Dendritic cell treated with granulocyte-macrophage colony-stimulating factor and Interleukin-4, amounts not matched to agents 40 ng/mL and 50 ng/mL, for 4 days (primary cell): ENCODE results near the gene CBY2.
"Not testable (repeated sequence)": the region's sequence is repeated elsewhere in the genome, so short reads cannot be mapped to it uniquely, and the experiment has no call there.

Experiments
- H3K27ac Mint-ChIP-seq: one replicate; pipeline ENCODE4 v1.8.0; 2022; ENCODE audit warnings: mild to moderate bottlenecking, mixed read lengths
- H3K27me3 Mint-ChIP-seq: one replicate; pipeline ENCODE4 v1.8.0; 2022; ENCODE audit warnings: mild to moderate bottlenecking, mixed read lengths
- H3K36me3 Mint-ChIP-seq: one replicate; pipeline ENCODE4 v1.8.0; 2022; ENCODE audit warnings: low read depth, mixed read lengths
- H3K4me1 Mint-ChIP-seq: one replicate; pipeline ENCODE4 v1.8.0; 2022; ENCODE audit warnings: low read depth, mixed read lengths
- H3K4me3 Mint-ChIP-seq: one replicate; pipeline ENCODE4 v1.8.0; 2022; ENCODE audit warnings: mild to moderate bottlenecking, moderate library complexity, mixed read lengths
- H3K9me3 Mint-ChIP-seq: one replicate; pipeline ENCODE4 v1.8.0; 2022; ENCODE audit warnings: mixed read lengths
- intact Hi-C: fragments of 100-400 bp; cut with micrococcal nuclease; formaldehyde crosslinking; loops from one replicate; pipeline ENCODE4 v1.15.0; 2022

The CBY2 gene

GRCh38 chr13:45744979-45745378 is 42.9 kb downstream of the CBY2 start:
- H3K4me3 Mint-ChIP-seq = no peak overlapping the region
- H3K4me1 Mint-ChIP-seq = peaks cover 5% of the 10 kb centered on the region
- no peaks in the 10 kb centered on the region for H3K9me3 Mint-ChIP-seq
- no peak overlapping the region for H3K27ac Mint-ChIP-seq
- H3K27me3 Mint-ChIP-seq = peaks cover 5% of the 10 kb centered on the region
- H3K36me3 Mint-ChIP-seq = no peaks in the 10 kb centered on the region
- intact Hi-C loops = no loop called here

- intact Hi-C loops = no loop called here
- no peaks in the 10 kb centered on the region for H3K36me3 Mint-ChIP-seq
- peaks cover 7% of the 10 kb centered on the region for H3K4me1 Mint-ChIP-seq
- no peak overlapping the region for H3K4me3 Mint-ChIP-seq
- no peak overlapping the region for H3K27ac Mint-ChIP-seq
- peaks cover 5% of the 10 kb centered on the region for H3K27me3 Mint-ChIP-seq
- peaks cover 6% of the 10 kb centered on the region for H3K9me3 Mint-ChIP-seq
Observed at GRCh38 chr13:45747071-45747470, 45.0 kb downstream of the CBY2 start.

DNA sequence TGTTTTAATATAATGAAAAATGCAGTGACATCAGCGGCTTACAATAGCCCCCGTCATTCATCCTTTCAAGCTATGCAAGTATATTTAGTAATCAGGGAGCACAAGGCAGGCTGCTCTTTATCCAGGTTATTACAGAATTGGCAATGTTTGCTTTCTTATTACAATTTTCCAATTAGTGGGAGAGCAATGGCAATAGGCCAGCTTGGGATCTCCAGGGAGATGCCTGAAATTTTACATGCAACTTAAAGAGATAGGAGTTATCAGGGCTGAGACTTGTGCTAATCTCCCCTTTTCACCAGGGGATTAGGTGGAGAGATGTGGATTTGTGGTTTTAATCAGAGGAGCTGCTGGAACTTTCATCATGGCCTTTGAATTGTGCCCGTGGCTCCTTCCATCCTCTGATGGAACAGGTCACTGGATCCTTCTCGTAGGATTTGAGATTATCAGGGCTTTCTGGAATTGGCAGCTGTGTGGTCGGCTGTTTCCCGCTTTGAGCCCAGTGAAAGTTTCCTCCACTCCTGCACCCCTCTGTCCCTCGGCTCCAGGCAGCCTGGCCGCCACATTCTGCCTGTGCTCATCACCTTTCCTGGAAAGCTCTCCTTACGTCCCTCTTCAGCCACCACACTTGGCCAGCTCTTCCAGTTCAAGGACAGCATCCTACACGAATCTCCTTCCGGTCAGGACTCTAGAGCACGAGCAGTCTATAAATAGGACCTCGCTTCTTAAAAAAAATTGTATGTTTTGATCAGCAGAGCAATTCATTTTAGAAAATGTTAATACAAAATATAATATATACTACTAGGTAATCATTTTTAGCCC is 47.0 kb downstream of the CBY2 start:
- peaks cover 15% of the 10 kb centered on the region for H3K4me1 Mint-ChIP-seq
- intact Hi-C loops = no loop called here

GRCh38 chr13:45750566-45750965 is 48.4 kb downstream of the CBY2 start:
- Mint-ChIP-seq H3K27ac (no peak overlapping the region), H3K4me1 (peaks cover 15% of the 10 kb centered on the region), H3K4me3 (no peak overlapping the region), H3K36me3 (no peaks in the 10 kb centered on the region), H3K27me3 (peaks cover 2% of the 10 kb centered on the region), H3K9me3 (peaks cover 25% of the 10 kb centered on the region)
- intact Hi-C loops = no loop called here

More for the DNA sequence above, 47.0 kb downstream of the CBY2 start:
- Mint-ChIP-seq H3K4me3 (no peak overlapping the region), H3K27ac (no peak overlapping the region), H3K9me3 (peaks cover 25% of the 10 kb centered on the region), H3K27me3 (peaks cover 4% of the 10 kb centered on the region), H3K36me3 (no peaks in the 10 kb centered on the region)

DNA sequence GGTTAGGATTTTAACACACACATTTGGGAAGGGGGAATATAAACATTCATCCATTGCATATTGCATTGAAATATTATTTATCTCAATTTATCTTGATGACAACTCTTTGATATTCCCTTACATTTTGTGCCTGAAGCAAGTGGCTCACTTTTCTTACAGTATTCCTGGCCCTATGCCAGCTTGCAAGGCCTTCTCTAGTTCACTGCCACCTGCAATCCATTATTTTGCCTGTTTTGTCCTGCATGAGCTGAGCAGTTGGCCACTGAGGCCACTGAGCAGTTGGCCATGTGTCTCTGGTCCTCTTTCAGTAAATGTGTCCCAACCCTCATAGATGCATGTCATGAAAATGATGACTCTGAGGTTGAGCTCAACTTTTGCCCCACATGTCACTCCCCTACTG is 49.8 kb downstream of the CBY2 start:
- intact Hi-C loops = no loop called here
- H3K4me3 Mint-ChIP-seq = no peak overlapping the region
- H3K4me1 Mint-ChIP-seq = peaks cover 15% of the 10 kb centered on the region
- H3K27me3 Mint-ChIP-seq = peaks cover 2% of the 10 kb centered on the region
- no peaks in the 10 kb centered on the region for H3K36me3 Mint-ChIP-seq
- peaks cover 25% of the 10 kb centered on the region for H3K9me3 Mint-ChIP-seq
- H3K27ac Mint-ChIP-seq = no peak overlapping the region

- H3K9me3 Mint-ChIP-seq = peaks cover 28% of the 10 kb centered on the region
- no peak overlapping the region for H3K27ac Mint-ChIP-seq
- H3K4me3 Mint-ChIP-seq = no peak overlapping the region
- peaks cover 10% of the 10 kb centered on the region for H3K4me1 Mint-ChIP-seq
- H3K27me3 Mint-ChIP-seq = peaks cover 2% of the 10 kb centered on the region
- intact Hi-C loops = no loop called here
- no peaks in the 10 kb centered on the region for H3K36me3 Mint-ChIP-seq
Observed at GRCh38 chr13:45752510-45752909, 50.4 kb downstream of the CBY2 start.

DNA sequence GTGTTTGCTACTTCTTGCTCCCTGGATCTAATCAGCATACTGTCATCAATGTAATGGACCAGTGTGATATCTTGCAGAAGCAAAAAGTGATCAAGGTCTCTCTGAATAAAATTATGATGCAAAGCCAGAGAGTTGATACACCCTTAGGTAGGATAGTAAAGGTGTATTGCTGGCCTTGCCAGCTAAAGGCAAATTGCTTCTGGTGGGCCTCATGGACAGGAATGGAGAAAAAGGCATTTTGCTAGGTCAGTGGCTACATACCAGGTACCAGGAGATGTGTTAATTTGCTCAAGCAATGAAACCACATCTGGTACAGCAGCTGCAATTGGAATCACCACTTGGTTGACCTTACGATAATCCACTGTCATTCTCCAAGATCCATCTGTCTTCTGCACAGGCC is 54.4 kb downstream of the CBY2 start:
- Mint-ChIP-seq H3K9me3 (peaks cover 41% of the 10 kb centered on the region), H3K4me1 (peaks cover 10% of the 10 kb centered on the region)
- H3K27ac Mint-ChIP-seq, H3K4me3 Mint-ChIP-seq, H3K27me3 Mint-ChIP-seq, H3K36me3 Mint-ChIP-seq, intact Hi-C loops: not testable (repeated sequence)

DNA sequence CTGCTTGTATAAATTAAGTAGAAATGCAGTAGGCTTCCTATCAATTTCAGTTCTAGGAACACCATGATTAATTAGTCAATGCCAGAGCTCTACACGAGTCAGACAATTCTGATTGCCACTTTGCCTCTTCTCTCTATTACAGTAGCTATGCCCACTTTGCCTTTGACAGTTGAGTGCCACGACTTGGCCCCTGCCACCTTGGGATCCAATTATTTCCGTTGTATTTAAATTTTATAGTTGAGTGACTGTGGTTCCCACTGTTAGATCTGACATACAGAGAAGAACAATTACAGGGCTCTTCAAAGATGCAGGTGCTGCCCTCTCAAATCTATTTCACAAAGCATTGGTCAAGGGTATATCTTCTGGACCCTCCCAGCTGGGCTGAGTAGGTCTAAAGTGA is 55.5 kb downstream of the CBY2 start:
- H3K9me3 Mint-ChIP-seq = peaks cover 30% of the 10 kb centered on the region
- H3K4me3 Mint-ChIP-seq, H3K27me3 Mint-ChIP-seq, H3K4me1 Mint-ChIP-seq, intact Hi-C loops, H3K36me3 Mint-ChIP-seq, H3K27ac Mint-ChIP-seq: not testable (repeated sequence)

DNA sequence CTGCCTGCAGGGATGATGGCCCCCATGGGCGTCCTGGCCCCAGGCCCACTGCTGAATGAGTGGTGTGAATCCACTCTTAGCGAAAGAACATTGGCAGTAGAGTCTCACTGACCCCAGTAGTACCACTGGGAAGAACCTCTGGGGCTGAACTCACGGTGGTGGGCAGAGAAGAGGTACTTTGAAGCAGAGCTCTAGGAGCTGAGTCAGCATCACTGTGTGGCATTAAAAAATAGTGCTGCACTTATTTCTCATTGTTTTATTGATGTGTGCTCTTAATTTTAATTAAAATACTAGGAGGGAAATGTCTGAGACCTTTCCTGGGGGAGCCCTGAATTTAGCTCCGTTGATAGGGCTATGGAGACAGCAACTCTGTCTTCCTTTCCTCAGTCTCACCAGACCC is 61.3 kb downstream of the CBY2 start:
- Mint-ChIP-seq H3K27me3 (peaks cover 16% of the 10 kb centered on the region), H3K4me3 (no peak overlapping the region), H3K27ac (no peak overlapping the region), H3K36me3 (no peaks in the 10 kb centered on the region), H3K4me1 (peaks cover 3% of the 10 kb centered on the region), H3K9me3 (peaks cover 3% of the 10 kb centered on the region)
- intact Hi-C loops = no loop called here
